ENCODE data around the gene HAPLN1.

The HAPLN1 gene

GRCh38 chr5:83641946-83642345 is 78.7 kb downstream of the HAPLN1 start:
- TF ChIP-seq CTCF (IDR thresholded peaks at IDR 0.05; ENCODE audit: extremely low read depth, insufficient read depth, missing control alignments): no peak
- DNase-seq (ENCODE audit: low spot score): no peak
- in situ Hi-C loops (cut with MboI; ENCODE audit: low pct_unique_long_range_greater_than_20kb, low sequenced_read_pairs, unreplicated experiment): no loop called here

DNA sequence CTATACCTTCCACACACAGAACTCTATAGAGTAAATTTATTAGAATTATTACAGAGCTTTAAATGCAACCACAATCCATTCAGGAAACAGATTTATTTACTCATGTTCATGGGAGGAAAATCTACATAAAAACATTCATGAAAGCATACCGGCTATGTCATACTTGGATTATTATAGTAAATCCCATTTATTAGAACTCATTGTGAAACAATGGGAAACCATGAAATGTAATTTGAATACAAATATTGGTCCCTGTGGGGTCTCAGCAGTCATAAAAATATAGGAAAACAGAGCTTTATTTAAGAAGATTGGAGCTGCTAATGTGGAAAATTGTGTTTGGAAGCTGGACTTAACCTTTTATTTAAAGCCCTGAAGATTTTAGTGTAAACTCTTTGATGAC is 80.7 kb downstream of the HAPLN1 start:
- in situ Hi-C loops (cut with MboI; ENCODE audit: low pct_unique_long_range_greater_than_20kb, low sequenced_read_pairs, unreplicated experiment): no loop called here
- DNase-seq (ENCODE audit: low spot score): no peak

GRCh38 chr5:83636156-83636555 is 84.5 kb downstream of the HAPLN1 start:
- in situ Hi-C loops (cut with MboI; ENCODE audit: low pct_unique_long_range_greater_than_20kb, low sequenced_read_pairs, unreplicated experiment): no loop called here
- TF ChIP-seq CTCF (IDR thresholded peaks at IDR 0.05; ENCODE audit: extremely low read depth, insufficient read depth, missing control alignments): no peak
- no peak for DNase-seq (ENCODE audit: low spot score)

More for the DNA sequence above, 80.7 kb downstream of the HAPLN1 start:
- no peak for TF ChIP-seq CTCF (IDR thresholded peaks at IDR 0.05; ENCODE audit: extremely low read depth, insufficient read depth, missing control alignments)

DNA sequence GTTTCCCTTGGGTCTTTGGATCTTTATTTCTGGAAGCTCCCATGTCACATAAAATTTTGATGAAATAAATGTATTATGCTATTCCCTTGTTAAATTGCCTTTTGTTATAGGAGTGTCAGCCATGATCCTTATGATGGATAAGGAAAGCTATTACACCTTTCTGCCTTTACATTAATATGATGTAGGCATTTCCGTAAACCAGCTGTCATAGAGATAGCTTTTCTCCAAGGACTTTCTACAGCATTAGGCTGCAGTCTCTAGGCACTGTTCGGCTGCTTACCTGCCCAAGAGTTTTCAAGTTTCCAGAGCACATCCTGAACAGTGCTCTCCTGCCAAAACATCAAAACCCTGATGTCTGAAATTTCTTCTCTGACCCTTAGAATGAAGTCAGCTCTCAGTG is 87.4 kb downstream of the HAPLN1 start:
- in situ Hi-C loops (cut with MboI; ENCODE audit: low pct_unique_long_range_greater_than_20kb, low sequenced_read_pairs, unreplicated experiment): no loop called here
- DNase-seq (ENCODE audit: low spot score): no peak
- no peak for TF ChIP-seq CTCF (IDR thresholded peaks at IDR 0.05; ENCODE audit: extremely low read depth, insufficient read depth, missing control alignments)

- no peak for DNase-seq (ENCODE audit: low spot score)
- TF ChIP-seq CTCF (IDR thresholded peaks at IDR 0.05; ENCODE audit: extremely low read depth, insufficient read depth, missing control alignments): no peak
- in situ Hi-C loops (cut with MboI; ENCODE audit: low pct_unique_long_range_greater_than_20kb, low sequenced_read_pairs, unreplicated experiment): no loop called here
Measured at GRCh38 chr5:83632874-83633273, 87.8 kb downstream of the HAPLN1 start.

- in situ Hi-C loops (cut with MboI; ENCODE audit: low pct_unique_long_range_greater_than_20kb, low sequenced_read_pairs, unreplicated experiment): no loop called here
- DNase-seq (ENCODE audit: low spot score): no peak
- TF ChIP-seq CTCF (IDR thresholded peaks at IDR 0.05; ENCODE audit: extremely low read depth, insufficient read depth, missing control alignments): no peak
Measured at GRCh38 chr5:83628360-83628759, 92.3 kb downstream of the HAPLN1 start.

DNA sequence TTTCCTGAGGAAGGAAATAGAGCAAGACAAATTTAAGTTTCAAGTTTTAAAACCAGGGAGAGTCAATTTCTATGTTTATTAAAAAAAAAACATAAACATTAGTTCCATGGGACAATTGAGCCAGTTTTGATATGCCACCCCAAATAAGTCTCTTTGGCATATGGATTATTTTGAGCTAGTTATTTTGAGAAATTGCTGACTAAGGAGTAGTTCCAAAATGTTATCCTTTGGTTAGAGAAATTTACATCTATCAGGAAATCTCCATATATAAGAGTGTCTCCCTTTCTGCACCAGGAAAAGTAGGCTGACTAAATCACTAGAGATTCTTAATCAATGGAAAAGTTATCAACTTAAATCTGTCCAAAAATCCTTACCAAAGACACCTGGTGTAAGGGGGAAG is 105.8 kb downstream of the HAPLN1 start:
- DNase-seq (ENCODE audit: low spot score): no peak
- TF ChIP-seq CTCF (IDR thresholded peaks at IDR 0.05; ENCODE audit: extremely low read depth, insufficient read depth, missing control alignments): no peak
- in situ Hi-C loops (cut with MboI; ENCODE audit: low pct_unique_long_range_greater_than_20kb, low sequenced_read_pairs, unreplicated experiment): no loop called here
